Prostate gland (tissue), 2 donors: ENCODE data around the gene CRABP2. TPM values are rescaled to one million over a fixed set of nuclear protein-coding genes. Genes with fewer than 3 reads are reported as not detected.

Experiments used
- DNase-seq: peaks from one replicate; pipeline ENCODE4 v3.0.0-alpha.2; 2019; ENCODE audit warnings: low spot score
- H3K27ac ChIP-seq, 2 donors: fragments of 200-600 bp; sonication (generic); 2 replicates each; pipeline ENCODE4 v1.5.1; 2017 to 2019
- H3K27me3 ChIP-seq: fragments of 200-600 bp; sonication (generic); replicated peaks from 2 replicates; pipeline ENCODE4 v1.5.1; 2019; ENCODE audit not compliant: insufficient read depth
- H3K36me3 ChIP-seq, 2 donors: fragments of 200-600 bp; sonication (generic); 1 replicate in 1 of 2; 2 replicates in 1 of 2; pipeline versions ENCODE4 v1.5.1 to v1.8.1; 2017 to 2019
- H3K4me1 ChIP-seq: fragments of 200-600 bp; sonication (generic); replicated peaks from 2 replicates; pipeline ENCODE4 v1.5.1; 2019
- H3K4me3 ChIP-seq, 2 donors: fragments of 200-600 bp; sonication (generic); 2 replicates each; pipeline ENCODE4 v1.5.1; 2017 to 2019
- H3K9me3 ChIP-seq: fragments of 200-600 bp; sonication (generic); 2 replicates; pipeline ENCODE4 v1.5.1; 2017
- POLR2A ChIP-seq: fragments of 450-650 bp; IDR thresholded peaks from one replicate; pipeline ENCODE4 v1.6.1; 2016; ENCODE audit warnings: antibody characterized with exemption, mild to moderate bottlenecking
- POLR2AphosphoS5 ChIP-seq: sonication (generic); formaldehyde crosslinking; IDR thresholded peaks from one replicate; pipeline ENCODE4 v1.6.1; 2017; ENCODE audit warnings: antibody characterized with exemption
- WGBS: methylation state at CpG from one replicate; pipeline ENCODE4 v1.1.5; 2018; 5-methylcytosine and 5-hydroxymethylcytosine counted together
- intact Hi-C: fragments of 100-400 bp; cut with DNase I; formaldehyde crosslinking; loops from one replicate; pipeline ENCODE4 v1.14.2; 2022
- total RNA-seq, 2 donors: library from RNA; depleted of rRNA; stranded (reverse); fragments of >200 nt; gene quantifications; one replicate each; pipeline ENCODE4 v1.1.0, GENCODE V29; 2016
- TF ChIP-seq, protein P1 (sequence below), 4 experiments: fragments of 200-600 bp in 2 of 4; fragments of 450-650 bp in 2 of 4; sonication (generic) in 2 of 4; IDR thresholded peaks; 1 replicate in 3 of 4; 2 replicates in 1 of 4; pipeline ENCODE4 v1.5.1; 2016 to 2019; ENCODE audit warnings: antibody characterized with exemption in 4 of 4, mild to moderate bottlenecking in 2 of 4, moderate library complexity in 2 of 4

The CRABP2 gene
- total RNA-seq, 2 donors from 2014 or later, result 27.3 to 30.8 TPM

DNA sequence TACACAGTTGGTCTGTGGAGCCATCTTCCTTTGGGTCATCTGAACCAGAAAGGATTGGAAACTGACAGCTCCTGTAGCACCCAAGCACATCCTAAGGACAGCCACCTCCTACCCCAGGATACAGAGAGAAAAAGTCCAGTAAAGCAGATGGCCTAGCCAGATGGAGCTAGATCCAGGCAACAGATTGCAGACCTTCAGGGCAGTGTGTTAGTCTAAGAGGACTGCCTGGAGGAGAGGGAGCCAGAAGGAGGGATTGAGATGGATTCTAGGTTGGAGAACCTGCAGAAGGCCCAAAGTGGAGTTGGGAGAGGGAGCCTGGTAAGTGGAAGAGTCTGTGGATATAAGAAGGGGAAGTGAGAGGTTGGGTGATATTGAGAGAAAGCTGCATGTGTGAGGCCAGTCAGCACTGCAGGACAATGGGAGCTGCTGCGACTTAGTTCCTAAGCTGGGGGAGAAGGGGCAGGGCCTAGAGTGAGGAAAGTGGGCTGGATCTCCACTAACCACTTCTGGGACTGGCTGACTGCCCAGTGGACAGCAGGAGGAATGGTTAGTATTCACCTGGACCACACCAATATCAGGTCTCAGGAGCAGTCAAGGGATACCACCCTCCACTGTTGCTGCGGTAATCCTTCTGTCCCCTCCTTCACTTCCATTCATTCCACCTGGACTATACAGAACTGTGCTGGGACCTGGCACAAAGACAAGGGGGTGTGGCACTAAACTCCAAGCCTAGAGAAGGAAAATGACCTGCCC lies 50.1 kb downstream of the CRABP2 start:
- Histone ChIP-seq H3K27me3 (peaks cover 2% of the 10 kb centered on the region), H3K27ac (no peak overlapping the region), H3K4me3 (no peak overlapping the region), H3K9me3 (no peaks in the 10 kb centered on the region), H3K36me3 (no peaks in the 10 kb centered on the region), H3K4me1 (peaks cover 7% of the 10 kb centered on the region)
- TF ChIP-seq POLR2AphosphoS5, result no peak
- TF ChIP-seq POLR2A, result no peak
- TF ChIP-seq, protein P1, sequence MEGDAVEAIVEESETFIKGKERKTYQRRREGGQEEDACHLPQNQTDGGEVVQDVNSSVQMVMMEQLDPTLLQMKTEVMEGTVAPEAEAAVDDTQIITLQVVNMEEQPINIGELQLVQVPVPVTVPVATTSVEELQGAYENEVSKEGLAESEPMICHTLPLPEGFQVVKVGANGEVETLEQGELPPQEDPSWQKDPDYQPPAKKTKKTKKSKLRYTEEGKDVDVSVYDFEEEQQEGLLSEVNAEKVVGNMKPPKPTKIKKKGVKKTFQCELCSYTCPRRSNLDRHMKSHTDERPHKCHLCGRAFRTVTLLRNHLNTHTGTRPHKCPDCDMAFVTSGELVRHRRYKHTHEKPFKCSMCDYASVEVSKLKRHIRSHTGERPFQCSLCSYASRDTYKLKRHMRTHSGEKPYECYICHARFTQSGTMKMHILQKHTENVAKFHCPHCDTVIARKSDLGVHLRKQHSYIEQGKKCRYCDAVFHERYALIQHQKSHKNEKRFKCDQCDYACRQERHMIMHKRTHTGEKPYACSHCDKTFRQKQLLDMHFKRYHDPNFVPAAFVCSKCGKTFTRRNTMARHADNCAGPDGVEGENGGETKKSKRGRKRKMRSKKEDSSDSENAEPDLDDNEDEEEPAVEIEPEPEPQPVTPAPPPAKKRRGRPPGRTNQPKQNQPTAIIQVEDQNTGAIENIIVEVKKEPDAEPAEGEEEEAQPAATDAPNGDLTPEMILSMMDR (IDR thresholded peaks at IDR 0.05), result no peak
- no peak for DNase-seq
- intact Hi-C loops, result loop anchor here (5.0 kb wide), 1 partner anchor 268 kb away; no protein-coding TSS in a partner anchor
- WGBS, result 50% methylated on average over 2 of the region's 2 CpGs

DNA sequence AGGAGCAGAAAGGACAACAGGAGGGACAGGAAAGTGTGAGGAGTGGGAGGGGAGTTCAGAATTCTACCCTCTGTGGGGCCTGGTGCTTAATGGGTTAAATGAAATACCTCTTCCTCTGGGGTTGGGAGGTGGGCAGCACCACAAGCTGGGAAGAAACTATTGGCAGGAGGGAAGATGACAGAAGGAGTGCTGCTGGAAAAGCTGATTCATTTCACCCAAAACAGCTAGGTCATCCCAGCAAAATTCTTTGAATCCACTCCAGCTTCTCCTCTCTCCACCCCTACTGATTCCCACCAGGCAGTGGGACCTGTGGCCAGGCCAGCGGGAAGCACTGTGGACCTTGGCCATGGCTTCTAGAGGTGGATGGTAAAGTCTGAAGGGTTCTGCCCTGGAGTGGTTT lies 50.7 kb downstream of the CRABP2 start:
- intact Hi-C loops, result loop anchor here (5.0 kb wide), 1 partner anchor 267 kb away; no protein-coding TSS in a partner anchor
- TF ChIP-seq POLR2A, result no peak
- TF ChIP-seq POLR2AphosphoS5, result no peak
- TF ChIP-seq, protein P1 (IDR thresholded peaks at IDR 0.05), result no peak
- no peak for DNase-seq
- H3K4me1 ChIP-seq, result peaks cover 7% of the 10 kb centered on the region
- no peaks in the 10 kb centered on the region for H3K9me3 ChIP-seq
- H3K36me3 ChIP-seq, result no peaks in the 10 kb centered on the region
- H3K27ac ChIP-seq, result no peak overlapping the region
- peaks cover 2% of the 10 kb centered on the region for H3K27me3 ChIP-seq
- H3K4me3 ChIP-seq, result no peak overlapping the region
- 75% methylated on average over 1 of the region's 1 CpG for WGBS

DNA sequence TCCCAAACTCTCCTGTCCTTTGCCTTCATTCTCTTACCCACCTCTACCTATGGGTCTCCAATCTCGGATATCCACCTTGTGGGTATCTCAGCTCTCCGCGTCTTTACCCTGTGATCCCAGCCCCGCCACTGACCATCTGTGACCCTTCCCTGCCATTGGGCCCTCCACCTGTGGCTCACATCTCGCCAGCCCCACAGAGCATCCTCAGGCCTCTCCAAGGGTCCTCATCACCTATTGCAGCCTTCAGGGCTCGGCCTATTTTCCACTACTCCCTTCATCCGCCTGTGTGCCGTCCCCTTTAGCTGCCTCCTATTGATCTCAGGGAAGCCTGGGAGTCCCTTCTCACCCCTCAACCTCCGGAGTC lies 52.4 kb downstream of the CRABP2 start:
- no peaks in the 10 kb centered on the region for H3K36me3 ChIP-seq
- no peak overlapping the region for H3K27ac ChIP-seq
- peaks cover 2% of the 10 kb centered on the region for H3K27me3 ChIP-seq
- H3K4me3 ChIP-seq, result no peak overlapping the region
- DNase-seq, result no peak
- TF ChIP-seq POLR2A (no peak), POLR2AphosphoS5 (no peak)
- TF ChIP-seq, protein P1 (IDR thresholded peaks at IDR 0.05), result no peak
- H3K9me3 ChIP-seq, result no peaks in the 10 kb centered on the region
- WGBS, result 78% methylated on average over 9 of the region's 9 CpGs
- peaks cover 7% of the 10 kb centered on the region for H3K4me1 ChIP-seq
- intact Hi-C loops, result no loop called here

DNA sequence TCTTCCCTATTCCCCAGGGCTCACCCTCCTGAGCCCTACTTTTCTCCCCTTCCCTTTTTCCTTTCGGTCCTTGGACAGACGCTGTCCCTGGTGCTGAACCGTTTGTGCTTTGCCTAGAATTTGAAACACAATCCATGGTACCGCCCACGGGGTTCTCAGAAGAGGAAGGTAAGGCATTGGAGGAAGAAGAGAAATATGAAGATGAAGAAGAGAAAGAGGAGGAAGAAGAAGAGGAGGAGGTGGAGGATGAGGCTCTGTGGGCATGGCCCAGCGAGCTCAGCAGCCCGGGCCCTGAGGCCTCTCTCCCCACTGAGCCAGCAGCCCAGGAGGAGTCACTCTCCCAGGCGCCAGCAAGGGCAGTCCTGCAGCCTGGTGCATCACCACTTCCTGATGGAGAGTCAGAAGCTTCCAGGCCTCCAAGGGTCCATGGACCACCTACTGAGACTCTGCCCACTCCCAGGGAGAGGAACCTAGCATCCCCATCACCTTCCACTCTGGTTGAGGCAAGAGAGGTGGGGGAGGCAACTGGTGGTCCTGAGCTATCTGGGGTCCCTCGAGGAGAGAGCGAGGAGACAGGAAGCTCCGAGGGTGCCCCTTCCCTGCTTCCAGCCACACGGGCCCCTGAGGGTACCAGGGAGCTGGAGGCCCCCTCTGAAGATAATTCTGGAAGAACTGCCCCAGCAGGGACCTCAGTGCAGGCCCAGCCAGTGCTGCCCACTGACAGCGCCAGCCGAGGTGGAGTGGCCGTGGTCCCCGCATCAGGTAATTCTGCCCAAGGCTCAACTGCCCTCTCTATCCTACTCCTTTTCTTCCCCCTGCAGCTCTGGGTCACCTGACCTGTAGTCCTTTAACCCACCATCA lies 53.0 kb downstream of the CRABP2 start:
- TF ChIP-seq, protein P1 (IDR thresholded peaks at IDR 0.05), result no peak
- TF ChIP-seq POLR2A, result no peak
- TF ChIP-seq POLR2AphosphoS5, result no peak
- H3K27me3 ChIP-seq, result peaks cover 5% of the 10 kb centered on the region
- no peak for DNase-seq
- 47% methylated on average over 16 of the region's 16 CpGs for WGBS
- no peaks in the 10 kb centered on the region for H3K36me3 ChIP-seq
- H3K9me3 ChIP-seq, result no peaks in the 10 kb centered on the region
- H3K4me1 ChIP-seq, result peaks cover 7% of the 10 kb centered on the region
- intact Hi-C loops, result no loop called here
- no peak overlapping the region for H3K4me3 ChIP-seq
- no peak overlapping the region for H3K27ac ChIP-seq

Other genes with a start within 250 kb of the CRABP2 start
- 100 to 1,000 TPM in 1 of 2 donors, 10 to 100 TPM in 1; 52.1 to 128 TPM for gene MEF2D, start 204.8 kb downstream of the CRABP2 start, total RNA-seq
- gene IQGAP3, start 133.0 kb downstream of the CRABP2 start, total RNA-seq, result 1 to 10 TPM; 1.5 to 3.0 TPM
- not detected for gene TTC24, start 125.9 kb downstream of the CRABP2 start, total RNA-seq
- gene NAXE, start 113.8 kb downstream of the CRABP2 start, total RNA-seq, result 100 to 1,000 TPM; 118 to 188 TPM
- 10 to 100 TPM; 20.9 to 27.5 TPM for gene GPATCH4, start 104.1 kb downstream of the CRABP2 start, total RNA-seq
- 10 to 100 TPM in 1 of 2 donors, 1 to 10 TPM in 1; 6.1 to 10.2 TPM for gene HAPLN2, start 86.2 kb downstream of the CRABP2 start, total RNA-seq
- gene BCAN, start 63.5 kb downstream of the CRABP2 start, total RNA-seq, result 1 to 10 TPM in 1 of 2 donors, not detected in 1; 4.9 TPM
- 10 to 100 TPM; 11.2 to 33.4 TPM for gene NES, start 28.2 kb downstream of the CRABP2 start, total RNA-seq
- 10 to 100 TPM; 62.0 to 69.5 TPM for gene METTL25B, start 22.9 kb upstream of the CRABP2 start, total RNA-seq
- gene ISG20L2, start 23.2 kb upstream of the CRABP2 start, total RNA-seq, result 10 to 100 TPM; 19.4 to 34.4 TPM
- gene MRPL24, start 35.5 kb upstream of the CRABP2 start, total RNA-seq, result 10 to 100 TPM; 55.0 to 67.1 TPM
- 100 to 1,000 TPM; 124 to 156 TPM for gene HDGF, start 46.1 kb upstream of the CRABP2 start, total RNA-seq
- 10 to 100 TPM; 33.0 to 61.5 TPM for gene PRCC, start 62.0 kb upstream of the CRABP2 start, total RNA-seq
- under 1 TPM in 1 of 2 donors, not detected in 1; 0.80 TPM for gene SH2D2A, start 111.3 kb upstream of the CRABP2 start, total RNA-seq
- 1 to 10 TPM in 1 of 2 donors, under 1 TPM in 1; 0.18 to 3.0 TPM for gene INSRR, start 153.5 kb upstream of the CRABP2 start, total RNA-seq
- gene NTRK1, start 155.3 kb upstream of the CRABP2 start, total RNA-seq, result 10 to 100 TPM in 1 of 2 donors, under 1 TPM in 1; 0.59 to 31.4 TPM
- gene PEAR1, start 188.1 kb upstream of the CRABP2 start, total RNA-seq, result 10 to 100 TPM in 1 of 2 donors, 1 to 10 TPM in 1; 3.6 to 20.0 TPM
- gene LRRC71, start 215.0 kb upstream of the CRABP2 start, total RNA-seq, result 1 to 10 TPM in 1 of 2 donors, not detected in 1; 3.7 TPM